ENCODE measurements around the gene NTN1. TPM values are rescaled to one million over a fixed set of nuclear protein-coding genes. Genes with fewer than 3 reads are reported as not detected.

The NTN1 gene
- total RNA-seq, 2 donors from 2014 or later: 0.69 to 1.5 TPM

- no peak overlapping the region for H3K4me3 Mint-ChIP-seq
- no peaks in the 10 kb centered on the region for H3K27me3 Mint-ChIP-seq (ENCODE audit: low read depth)
- ATAC-seq (replicated peaks in 1 of 2) (no peak), DNase-seq (no peak)
- H3K4me1 Mint-ChIP-seq (ENCODE audit: low read depth): no peaks in the 10 kb centered on the region
- no peak overlapping the region for H3K27ac Mint-ChIP-seq
- H3K9me3 Mint-ChIP-seq: no peaks in the 10 kb centered on the region
- H3K36me3 Mint-ChIP-seq (ENCODE audit: insufficient read depth in 2 of 2): no peaks in the 10 kb centered on the region
Measured at GRCh38 chr17:9158544-9159452, 137.5 kb downstream of the NTN1 start.

GRCh38 chr17:9162275-9162985, 141.1 kb downstream of the NTN1 start:
- Mint-ChIP-seq H3K4me3 (no peak overlapping the region), H3K36me3 (ENCODE audit: insufficient read depth in 2 of 2) (no peaks in the 10 kb centered on the region), H3K9me3 (no peaks in the 10 kb centered on the region), H3K27ac (no peak overlapping the region), H3K4me1 (ENCODE audit: low read depth) (no peaks in the 10 kb centered on the region), H3K27me3 (ENCODE audit: low read depth) (no peaks in the 10 kb centered on the region)
- ATAC-seq (replicated peaks in 1 of 2) (no peak), DNase-seq (no peak)

- Mint-ChIP-seq H3K4me1 (ENCODE audit: low read depth) (no peaks in the 10 kb centered on the region), H3K36me3 (ENCODE audit: insufficient read depth in 2 of 2) (peaks cover 0 to 2% of the 10 kb centered on the region in 2 donors), H3K9me3 (no peaks in the 10 kb centered on the region), H3K27ac (no peak overlapping the region), H3K4me3 (no peak overlapping the region), H3K27me3 (ENCODE audit: low read depth) (peaks cover 11% of the 10 kb centered on the region)
- DNase-seq: no peak
- ATAC-seq (replicated peaks in 1 of 2): no peak
Measured at GRCh38 chr17:9166788-9167187, 145.5 kb downstream of the NTN1 start.

DNA sequence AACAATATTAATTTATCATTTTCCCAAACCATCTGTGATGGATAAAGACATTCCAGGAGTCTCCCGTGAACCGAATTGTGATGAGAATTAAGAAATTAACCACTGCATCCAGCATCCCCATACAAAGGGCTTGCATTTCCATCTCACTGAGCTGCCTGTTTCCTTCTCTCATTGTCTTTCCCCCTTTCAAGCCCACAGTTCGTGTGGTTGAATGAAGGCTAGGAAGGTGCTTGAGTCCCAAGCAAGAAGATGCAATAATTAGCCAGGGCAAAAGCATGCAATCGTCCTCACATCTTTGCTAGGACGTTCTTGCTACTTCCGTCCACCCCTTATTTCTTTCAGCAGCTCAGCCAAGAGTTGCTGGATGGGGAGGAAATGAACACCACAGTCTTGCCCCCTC, 146.1 kb downstream of the NTN1 start:
- Mint-ChIP-seq H3K27ac (no peak overlapping the region), H3K4me1 (ENCODE audit: low read depth) (no peaks in the 10 kb centered on the region), H3K27me3 (ENCODE audit: low read depth) (peaks cover 11% of the 10 kb centered on the region), H3K36me3 (ENCODE audit: insufficient read depth in 2 of 2) (peaks cover 0 to 2% of the 10 kb centered on the region in 2 donors), H3K9me3 (no peaks in the 10 kb centered on the region), H3K4me3 (no peak overlapping the region)
- DNase-seq (no peak), ATAC-seq (replicated peaks in 1 of 2) (no peak)

DNA sequence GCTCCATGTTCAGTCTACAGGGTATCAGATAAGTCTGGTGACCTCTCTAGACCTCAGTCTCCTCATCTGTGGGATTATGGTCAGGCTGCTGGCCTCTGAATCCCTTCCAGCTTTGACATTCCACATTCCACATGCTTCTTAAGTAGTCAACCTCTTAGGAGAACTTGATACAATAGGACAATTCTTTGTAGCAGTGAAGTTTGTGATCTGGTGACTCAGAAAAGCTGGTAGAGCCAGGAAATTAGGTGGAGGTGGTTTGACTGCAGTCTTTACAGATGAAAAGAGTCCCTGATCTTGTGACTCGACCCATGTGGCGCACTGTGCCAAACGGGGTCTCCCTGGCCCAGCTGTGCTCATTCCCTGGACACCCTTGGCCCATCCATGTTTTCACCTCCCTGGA, 147.8 kb downstream of the NTN1 start:
- no peaks in the 10 kb centered on the region for H3K4me1 Mint-ChIP-seq (ENCODE audit: low read depth)
- no peak overlapping the region for H3K27ac Mint-ChIP-seq
- no peak overlapping the region for H3K4me3 Mint-ChIP-seq
- H3K36me3 Mint-ChIP-seq (ENCODE audit: insufficient read depth in 2 of 2): peaks cover 0 to 2% of the 10 kb centered on the region in 2 donors
- DNase-seq (no peak), ATAC-seq (replicated peaks in 1 of 2) (no peak)
- peaks cover 11% of the 10 kb centered on the region for H3K27me3 Mint-ChIP-seq (ENCODE audit: low read depth)
- H3K9me3 Mint-ChIP-seq: no peaks in the 10 kb centered on the region

- no peaks in the 10 kb centered on the region for H3K4me1 Mint-ChIP-seq (ENCODE audit: low read depth)
- no peak overlapping the region for H3K4me3 Mint-ChIP-seq
Measured at GRCh38 chr17:9170336-9170735, 149.0 kb downstream of the NTN1 start.

GRCh38 chr17:9170853-9171252, 149.5 kb downstream of the NTN1 start:
- Mint-ChIP-seq H3K9me3 (peaks cover 0 to 2% of the 10 kb centered on the region in 2 donors), H3K36me3 (ENCODE audit: insufficient read depth in 2 of 2) (peaks cover 0 to 2% of the 10 kb centered on the region in 2 donors), H3K27ac (no peak overlapping the region), H3K4me1 (ENCODE audit: low read depth) (peaks cover under 1% of the 10 kb centered on the region), H3K27me3 (ENCODE audit: low read depth) (peaks cover 11% of the 10 kb centered on the region), H3K4me3 (no peak overlapping the region)
- no peak for ATAC-seq (replicated peaks in 1 of 2)
- no peak for DNase-seq

More at GRCh38 chr17:9170336-9170735, 149.0 kb downstream of the NTN1 start:
- H3K36me3 Mint-ChIP-seq (ENCODE audit: insufficient read depth in 2 of 2): peaks cover 0 to 2% of the 10 kb centered on the region in 2 donors
- ATAC-seq (replicated peaks in 1 of 2): no peak
- H3K27me3 Mint-ChIP-seq (ENCODE audit: low read depth): peaks cover 11% of the 10 kb centered on the region
- H3K27ac Mint-ChIP-seq: no peak overlapping the region
- DNase-seq: no peak
- peaks cover 0 to 2% of the 10 kb centered on the region in 2 donors for H3K9me3 Mint-ChIP-seq

- Mint-ChIP-seq H3K27me3 (ENCODE audit: low read depth) (peaks cover 11% of the 10 kb centered on the region), H3K36me3 (ENCODE audit: insufficient read depth in 2 of 2) (peaks cover 0 to 2% of the 10 kb centered on the region in 2 donors), H3K27ac (no peak overlapping the region), H3K4me3 (no peak overlapping the region), H3K4me1 (ENCODE audit: low read depth) (peaks cover 7% of the 10 kb centered on the region), H3K9me3 (peaks cover 0 to 2% of the 10 kb centered on the region in 2 donors)
- no peak for DNase-seq
- no peak for ATAC-seq (replicated peaks in 1 of 2)
Measured at GRCh38 chr17:9173386-9173983, 152.2 kb downstream of the NTN1 start.

- Mint-ChIP-seq H3K4me1 (ENCODE audit: low read depth) (peaks cover 7% of the 10 kb centered on the region), H3K9me3 (peaks cover 0 to 2% of the 10 kb centered on the region in 2 donors), H3K27me3 (ENCODE audit: low read depth) (peaks cover 11% of the 10 kb centered on the region), H3K36me3 (ENCODE audit: insufficient read depth in 2 of 2) (peaks cover 0 to 2% of the 10 kb centered on the region in 2 donors), H3K27ac (no peak overlapping the region), H3K4me3 (no peak overlapping the region)
- no peak for DNase-seq
- ATAC-seq (replicated peaks in 1 of 2): no peak
Measured at GRCh38 chr17:9174312-9174711, 153.0 kb downstream of the NTN1 start.

GRCh38 chr17:9174779-9175574, 153.7 kb downstream of the NTN1 start:
- Mint-ChIP-seq H3K4me1 (ENCODE audit: low read depth) (peaks cover 7% of the 10 kb centered on the region), H3K36me3 (ENCODE audit: insufficient read depth in 2 of 2) (peaks cover 0 to 2% of the 10 kb centered on the region in 2 donors), H3K4me3 (no peak overlapping the region), H3K9me3 (peaks cover 0 to 2% of the 10 kb centered on the region in 2 donors), H3K27me3 (ENCODE audit: low read depth) (peaks cover 11% of the 10 kb centered on the region), H3K27ac (no peak overlapping the region)
- no peak for ATAC-seq (replicated peaks in 1 of 2)
- DNase-seq: no peak

- H3K36me3 Mint-ChIP-seq (ENCODE audit: insufficient read depth in 2 of 2): peaks cover 0 to 2% of the 10 kb centered on the region in 2 donors
- peaks cover 7% of the 10 kb centered on the region for H3K27me3 Mint-ChIP-seq (ENCODE audit: low read depth)
- H3K27ac Mint-ChIP-seq: no peak overlapping the region
- DNase-seq: no peak
- H3K4me1 Mint-ChIP-seq (ENCODE audit: low read depth): peaks cover 7% of the 10 kb centered on the region
- no peak overlapping the region for H3K4me3 Mint-ChIP-seq
- peak; percentile 32 to 44 for ATAC-seq (replicated peaks in 1 of 2)
- H3K9me3 Mint-ChIP-seq: peaks cover 0 to 2% of the 10 kb centered on the region in 2 donors
Measured at GRCh38 chr17:9175700-9176467, 154.6 kb downstream of the NTN1 start.

DNA sequence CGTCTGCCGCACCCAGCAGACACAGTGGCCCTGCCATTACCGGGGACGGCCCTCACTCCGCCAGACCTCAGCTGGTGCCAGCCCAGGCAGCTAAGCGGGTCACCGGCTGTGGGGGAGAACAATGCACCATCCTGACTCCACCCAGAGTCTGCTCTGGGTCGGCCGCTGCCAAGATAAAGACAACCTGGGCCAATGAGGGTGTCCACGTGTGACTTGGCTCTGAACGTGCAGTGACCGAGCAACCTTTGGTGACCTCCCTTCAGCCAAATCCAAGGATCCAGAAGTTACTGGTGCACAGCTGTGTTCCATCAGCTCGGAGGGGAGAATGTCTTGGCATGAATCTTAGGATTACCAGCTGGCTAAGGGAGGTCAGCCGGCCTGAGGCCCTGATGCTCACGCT, 155.9 kb downstream of the NTN1 start:
- Mint-ChIP-seq H3K36me3 (ENCODE audit: insufficient read depth in 2 of 2) (no peaks in the 10 kb centered on the region), H3K4me3 (no peak overlapping the region), H3K27ac (no peak overlapping the region), H3K4me1 (ENCODE audit: low read depth) (peaks cover 7% of the 10 kb centered on the region), H3K27me3 (ENCODE audit: low read depth) (no peaks in the 10 kb centered on the region), H3K9me3 (peaks cover 0 to 2% of the 10 kb centered on the region in 2 donors)
- DNase-seq (no peak), ATAC-seq (replicated peaks in 1 of 2) (no peak)
